Endothelial cell of umbilical vein (primary cell): ENCODE results near the gene BLOC1S6. TPM values are rescaled to one million over a fixed set of nuclear protein-coding genes. Genes with fewer than 3 reads are reported as not detected.

Source experiments
- BruUV-seq: library from RNA; stranded (reverse); fragments of 400-500 nt; replicated peaks from 2 replicates; lab custom pipeline; 2021; lab: Mats Ljungman, UMichigan
- CTCF ChIA-PET: fragments of 300-600, 350-600 bp; sonication (Branson Sonifier 250); formaldehyde crosslinking; loops from one replicate; lab custom pipeline; 2021; ENCODE audit warnings: antibody characterized with exemption, inconsistent platforms; lab: Charles Lee
- POLR2A ChIA-PET: fragments of 300-600, 350-600 bp; sonication (Branson Sonifier 250); formaldehyde crosslinking; loops from one replicate; lab custom pipeline; 2021; ENCODE audit warnings: antibody characterized with exemption, inconsistent platforms; lab: Charles Lee
- DNase-seq: peaks from one replicate; pipeline ENCODE4 v3.0.0-alpha.2; 2011; ENCODE audit warnings: low read depth, low spot score
- FAIRE-seq: peaks from 2 replicates; lab custom pipeline; 2011; peaks lifted over from hg19 to GRCh38; lab: Jason Lieb, UNC
- H2AFZ ChIP-seq: 2 replicates; pipeline ENCODE4 v1.6.0; 2012; ENCODE audit warnings: low read depth, low read length, control low read depth, inconsistent platforms
- H3K27ac ChIP-seq: 2 replicates; pipeline ENCODE4 v1.5.1; 2011; ENCODE audit warnings: low read depth, mild to moderate bottlenecking, control low read depth, low read length, moderate library complexity; ENCODE audit not compliant: insufficient read depth
- H3K27me3 ChIP-seq, 2 experiments: 2 replicates each; pipeline versions ENCODE4 v1.6.0 to v1.6.1; 2011; ENCODE audit warnings: low read length in 2 of 2, mixed read lengths in 1 of 2; ENCODE audit not compliant: control insufficient read depth in 2 of 2, insufficient read depth in 2 of 2
- H3K36me3 ChIP-seq, 2 experiments: 2 replicates in 1 of 2; 3 replicates in 1 of 2; pipeline ENCODE4 v1.5.1; 2011; ENCODE audit warnings: low read length in 2 of 2, mild to moderate bottlenecking in 1 of 2, moderate library complexity in 1 of 2; ENCODE audit not compliant: control insufficient read depth in 2 of 2, insufficient read depth in 2 of 2; ENCODE audit errors: extremely low read depth in 1 of 2
- H3K4me1 ChIP-seq: 3 replicates; pipeline ENCODE4 v1.5.1; 2011; ENCODE audit warnings: mild to moderate bottlenecking, low read length; ENCODE audit not compliant: control insufficient read depth, insufficient read depth; ENCODE audit errors: extremely low read depth
- H3K4me2 ChIP-seq: 2 replicates; pipeline ENCODE4 v1.6.1; 2011; ENCODE audit warnings: low read length, control low read depth, mixed read lengths; ENCODE audit not compliant: insufficient read depth
- H3K4me3 ChIP-seq, 3 experiments: fragments of 200-600 bp in 1 of 3; sonication (generic), shearing (Covaris generic) in 1 of 3; replicated peaks in 1 of 3; 2 replicates each; pipeline ENCODE4 v1.5.1; 2011 to 2016; ENCODE audit warnings: control low read depth in 3 of 3, low read length in 3 of 3, mild to moderate bottlenecking in 2 of 3, inconsistent platforms in 1 of 3, low read depth in 1 of 3, moderate library complexity in 1 of 3; ENCODE audit not compliant: insufficient read depth in 1 of 3
- H3K79me2 ChIP-seq: 2 replicates; pipeline ENCODE4 v1.6.0; 2012; ENCODE audit warnings: low read length, inconsistent platforms; ENCODE audit not compliant: control insufficient read depth, insufficient read depth
- H3K9ac ChIP-seq: replicated peaks from 2 replicates; pipeline ENCODE3; 2011; ENCODE audit warnings: low read length, control low read depth; ENCODE audit not compliant: insufficient read depth; ENCODE audit errors: extremely low read depth
- H3K9me1 ChIP-seq: replicated peaks from 3 replicates; pipeline ENCODE4 v1.6.0; 2011; ENCODE audit warnings: mild to moderate bottlenecking, low read length; ENCODE audit not compliant: control insufficient read depth, insufficient read depth; ENCODE audit errors: extremely low read depth
- H3K9me3 ChIP-seq: replicated peaks from 2 replicates; pipeline ENCODE4 v1.5.1; 2012; ENCODE audit warnings: low read length, inconsistent platforms; ENCODE audit not compliant: control insufficient read depth, insufficient read depth
- H4K20me1 ChIP-seq: replicated peaks from 2 replicates; pipeline ENCODE3; 2011; ENCODE audit warnings: mild to moderate bottlenecking, low read length; ENCODE audit not compliant: control insufficient read depth, insufficient read depth; ENCODE audit errors: extremely low read depth
- CTCF ChIP-seq, 2 donors: IDR thresholded peaks; 1 replicate in 1 of 2; 2 replicates in 1 of 2; pipeline ENCODE4 v1.5.1; 2011; ENCODE audit warnings: low read length in 2 of 2, mild to moderate bottlenecking in 2 of 2, moderate library complexity in 2 of 2, control low read depth in 1 of 2, inconsistent platforms in 1 of 2, low read depth in 1 of 2; ENCODE audit not compliant: insufficient read depth in 1 of 2; ENCODE audit errors: extremely low read depth in 1 of 2
- EZH2 ChIP-seq: IDR thresholded peaks from 2 replicates; pipeline ENCODE4 v1.6.1; 2012; ENCODE audit warnings: borderline replicate concordance, low read depth, mild to moderate bottlenecking, moderate library complexity, low read length, inconsistent platforms; ENCODE audit not compliant: severe bottlenecking
- GATA2 ChIP-seq: IDR thresholded peaks from 2 replicates; pipeline ENCODE4 v1.7.0; 2011; ENCODE audit warnings: low read depth, mild to moderate bottlenecking, moderate library complexity, mixed read lengths, low read length; ENCODE audit not compliant: insufficient read length, insufficient read depth
- JUN ChIP-seq: IDR thresholded peaks from 2 replicates; pipeline ENCODE4 v1.6.1; 2011; ENCODE audit warnings: borderline replicate concordance, low read depth; ENCODE audit not compliant: insufficient read length, insufficient read depth
- MYC ChIP-seq: IDR thresholded peaks from one replicate; pipeline ENCODE4 v1.6.1; 2011; ENCODE audit warnings: mild to moderate bottlenecking, low read depth, low read length
- dilution Hi-C: fragments of 300-500 bp; cut with MboI; formaldehyde crosslinking; loops from one replicate; pipeline ENCODE4 v1.15.0; 2019; ENCODE audit warnings: low sequenced_read_pairs; ENCODE audit not compliant: extremely low pct_ligation_motif_present
- intact Hi-C: fragments of 100-400 bp; cut with micrococcal nuclease; formaldehyde crosslinking; loops from one replicate; pipeline ENCODE4 v1.10.0; 2022
- polyA plus RNA-seq, 4 experiments: library from polyadenylated mRNA; depleted of rRNA in 3 of 4; stranded (reverse) in 3 of 4; unstranded in 1 of 4; fragments of >200 nt; gene quantifications; 2 replicates each; pipeline versions ENCODE4 v1.2.1 to v1.2.3, GENCODE V29; 2011 to 2012; ENCODE audit warnings: missing spikeins in 1 of 4
- total RNA-seq: library from RNA; stranded (reverse); gene quantifications from 2 replicates; pipeline ENCODE4 v1.2.3, GENCODE V29; 2021

BLOC1S6 gene
- total and polyA plus RNA-seq, 2 donors (not counting 3 experiments of a cell fraction or from before 2014, with no cell fraction given) = 8.2 to 39.2 TPM

- dilution Hi-C loops (no loop called here), intact Hi-C loops (loop anchor here (2.0 to 10.0 kb wide), 4 partner anchors 89 to 473 kb away; partner anchors contain the start of gene SLC30A4)
- H3K36me3 ChIP-seq = peaks cover under 1 to 4% of the 10 kb centered on the region in 2 experiments
- BruUV-seq = no TSS peak
- no peaks in the 10 kb centered on the region for H4K20me1 ChIP-seq
- no peaks in the 10 kb centered on the region for H3K79me2 ChIP-seq
- POLR2A ChIA-PET = no interaction called here
- no peak for FAIRE-seq
- H3K27ac ChIP-seq = no peak overlapping the region
- peaks cover 8% of the 10 kb centered on the region for H3K4me1 ChIP-seq
- no peak overlapping the region for H3K4me3 ChIP-seq
- no peak overlapping the region for H2AFZ ChIP-seq
- no peak overlapping the region for H3K9ac ChIP-seq
- DNase-seq = peak; percentile 33
- no peaks in the 10 kb centered on the region for H3K9me1 ChIP-seq
- H3K4me2 ChIP-seq = no peak overlapping the region
- no peaks in the 10 kb centered on the region for H3K9me3 ChIP-seq
- TF ChIP-seq EZH2 = no peak
- no peak for TF ChIP-seq GATA2
- no peak for TF ChIP-seq JUN
- peak; percentile 20 to 24 for TF ChIP-seq CTCF (IDR thresholded peaks at IDR 0.05; ENCODE audit: extremely low read depth in 1 of 2, insufficient read depth in 1 of 2, low read depth in 1 of 2, low read length in 2 of 2)
- no peak for TF ChIP-seq MYC
- H3K27me3 ChIP-seq = no peaks in the 10 kb centered on the region
- CTCF ChIA-PET = interaction anchor here (0.6 to 6.2 kb wide), 38 partner anchors 9 to 494 kb away, joined by 3 to 145 read pairs (median 4); partner anchors contain the start of genes BLOC1S6 and SQOR
Measured at GRCh38 chr15:45611305-45611704, 24.1 kb downstream of the BLOC1S6 start.
